ENCODE results near the gene RNF180. TPM values are rescaled to one million over a fixed set of nuclear protein-coding genes. Genes with fewer than 3 reads are reported as not detected.

The RNF180 gene
- polyA plus RNA-seq, 1 donor from 2014 or later: 6.4 TPM

- H3K27me3 ChIP-seq (ENCODE audit: insufficient read depth, low read depth, low read length): no peaks in the 10 kb centered on the region
- H3K4me2 ChIP-seq (ENCODE audit: low read length): no peak overlapping the region
- no peaks in the 10 kb centered on the region for H3K36me3 ChIP-seq (ENCODE audit: insufficient read depth, low read length)
- H2AFZ ChIP-seq (ENCODE audit: low read depth, low read length): no peak overlapping the region
- no peaks in the 10 kb centered on the region for H3K79me2 ChIP-seq (replicated peaks; ENCODE audit: insufficient read depth, low read length)
- no peak overlapping the region for H3K9ac ChIP-seq (ENCODE audit: low read length)
- no peaks in the 10 kb centered on the region for H3F3A ChIP-seq (ENCODE audit: insufficient read depth, low read length, poor library complexity, severe bottlenecking)
- no peaks in the 10 kb centered on the region for H4K20me1 ChIP-seq (ENCODE audit: insufficient read depth)
- no peak overlapping the region for H3K4me3 ChIP-seq (ENCODE audit: low read length)
- H3K9me2 ChIP-seq (ENCODE audit: insufficient read depth, low read length): no peaks in the 10 kb centered on the region
- H3K27ac ChIP-seq (ENCODE audit: low read length): no peak overlapping the region
- no peaks in the 10 kb centered on the region for H3K9me3 ChIP-seq (ENCODE audit: low read length)
- TF ChIP-seq POLR2AphosphoS5 (IDR thresholded peaks at IDR 0.05): no peak
- TF ChIP-seq SMC3 (conservative IDR thresholded peaks at IDR 0.05; ENCODE audit: poor library complexity): no peak
- TF ChIP-seq EP300 (conservative IDR thresholded peaks at IDR 0.05; ENCODE audit: poor library complexity, severe bottlenecking): no peak
- TF ChIP-seq TAF1 (IDR thresholded peaks at IDR 0.05; ENCODE audit: low read depth): no peak
- TF ChIP-seq RAD21 (conservative IDR thresholded peaks at IDR 0.05): no peak
- TF ChIP-seq CTCF (IDR thresholded peaks at IDR 0.05; ENCODE audit: poor library complexity, severe bottlenecking): no peak
- no peak for TF ChIP-seq EZH2 (IDR thresholded peaks at IDR 0.05; ENCODE audit: borderline replicate concordance, insufficient read depth, low read length, poor library complexity, severe bottlenecking)
- no peak for TF ChIP-seq REST (IDR thresholded peaks at IDR 0.05; ENCODE audit: borderline replicate concordance)
- no peak for TF ChIP-seq MXI1 (conservative IDR thresholded peaks at IDR 0.05; ENCODE audit: poor library complexity, severe bottlenecking)
These were observed 18.3 kb downstream of the RNF180 start for GRCh38 chr5:64183956-64184355.

DNA sequence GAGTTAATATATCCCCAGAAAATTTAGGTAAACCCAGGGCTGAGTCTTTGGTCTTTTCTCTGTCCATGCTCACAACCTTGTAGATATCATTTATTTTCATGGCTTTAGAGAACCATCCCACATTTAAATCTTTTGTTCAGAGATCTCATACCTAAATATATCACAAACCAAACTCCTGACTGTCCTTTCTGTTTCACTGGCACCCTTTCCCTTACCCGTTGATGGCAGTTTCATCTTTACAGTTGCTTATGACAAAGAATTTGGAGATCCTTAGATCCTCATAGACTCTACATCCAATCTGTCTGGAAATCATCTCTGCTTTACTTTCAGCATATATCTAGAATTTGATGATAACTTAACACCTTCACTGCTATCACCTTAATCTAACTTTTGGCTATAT, 19.2 kb downstream of the RNF180 start:
- Histone ChIP-seq H3K4me2 (ENCODE audit: low read length) (no peak overlapping the region), H2AFZ (ENCODE audit: low read depth, low read length) (no peak overlapping the region), H3K79me2 (replicated peaks; ENCODE audit: insufficient read depth, low read length) (no peaks in the 10 kb centered on the region), H3K9me2 (ENCODE audit: insufficient read depth, low read length) (no peaks in the 10 kb centered on the region), H3K36me3 (ENCODE audit: insufficient read depth, low read length) (no peaks in the 10 kb centered on the region), H3K27me3 (ENCODE audit: insufficient read depth, low read depth, low read length) (no peaks in the 10 kb centered on the region), H3K4me3 (ENCODE audit: low read length) (no peak overlapping the region), H4K20me1 (ENCODE audit: insufficient read depth) (no peaks in the 10 kb centered on the region), H3K9me3 (ENCODE audit: low read length) (no peaks in the 10 kb centered on the region), H3K9ac (ENCODE audit: low read length) (no peak overlapping the region), H3K27ac (ENCODE audit: low read length) (no peak overlapping the region), H3F3A (ENCODE audit: insufficient read depth, low read length, poor library complexity, severe bottlenecking) (no peaks in the 10 kb centered on the region)
- TF ChIP-seq CTCF (IDR thresholded peaks at IDR 0.05; ENCODE audit: poor library complexity, severe bottlenecking): no peak
- no peak for TF ChIP-seq EP300 (conservative IDR thresholded peaks at IDR 0.05; ENCODE audit: poor library complexity, severe bottlenecking)
- no peak for TF ChIP-seq SMC3 (conservative IDR thresholded peaks at IDR 0.05; ENCODE audit: poor library complexity)
- no peak for TF ChIP-seq RAD21 (conservative IDR thresholded peaks at IDR 0.05)
- no peak for TF ChIP-seq TAF1 (IDR thresholded peaks at IDR 0.05; ENCODE audit: low read depth)
- TF ChIP-seq EZH2 (IDR thresholded peaks at IDR 0.05; ENCODE audit: borderline replicate concordance, insufficient read depth, low read length, poor library complexity, severe bottlenecking): no peak
- TF ChIP-seq POLR2AphosphoS5 (IDR thresholded peaks at IDR 0.05): no peak
- TF ChIP-seq REST (IDR thresholded peaks at IDR 0.05; ENCODE audit: borderline replicate concordance): no peak
- TF ChIP-seq MXI1 (conservative IDR thresholded peaks at IDR 0.05; ENCODE audit: poor library complexity, severe bottlenecking): no peak
